Astrocyte of the spinal cord (primary cell): ENCODE measurements around the gene PTPRR.

Experiments
- DNase-seq: peaks from one replicate; pipeline ENCODE4 v3.0.0; 2011; ENCODE audit warnings: low read depth, low spot score
- H3K4me3 ChIP-seq: 2 replicates; pipeline ENCODE4 v1.5.1; 2011; ENCODE audit warnings: low read depth, mild to moderate bottlenecking, low read length, moderate library complexity
- CTCF ChIP-seq: IDR thresholded peaks from 2 replicates; pipeline ENCODE4 v1.5.1; 2012; ENCODE audit warnings: low read depth, mild to moderate bottlenecking, low read length, inconsistent platforms
- in situ Hi-C: cut with HindIII; loops from 2 replicates; pipeline ENCODE4 v1.10.0; 2017; ENCODE audit warnings: low sequenced_read_pairs

The PTPRR gene

GRCh38 chr12:70652451-70652850, 268.1 kb downstream of the PTPRR start:
- no peak overlapping the region for H3K4me3 ChIP-seq
- DNase-seq, result no peak
- in situ Hi-C loops, result no loop called here
- no peak for TF ChIP-seq CTCF

GRCh38 chr12:70648831-70649230, 271.7 kb downstream of the PTPRR start:
- TF ChIP-seq CTCF, result no peak
- in situ Hi-C loops, result no loop called here
- peak; percentile 81 for DNase-seq
- no peak overlapping the region for H3K4me3 ChIP-seq

GRCh38 chr12:70648191-70648590, 272.3 kb downstream of the PTPRR start:
- in situ Hi-C loops, result no loop called here
- TF ChIP-seq CTCF, result no peak
- DNase-seq, result peak; percentile 29
- no peak overlapping the region for H3K4me3 ChIP-seq

- peak; percentile 61 for DNase-seq
- in situ Hi-C loops, result no loop called here
- no peak for TF ChIP-seq CTCF
- H3K4me3 ChIP-seq, result no peak overlapping the region
Measured at GRCh38 chr12:70646850-70647249, 273.7 kb downstream of the PTPRR start.

- H3K4me3 ChIP-seq, result no peak overlapping the region
- peak; percentile 89 for DNase-seq
- TF ChIP-seq CTCF, result no peak
- in situ Hi-C loops, result no loop called here
Measured at GRCh38 chr12:70645494-70646317, 274.8 kb downstream of the PTPRR start.

- no peak for TF ChIP-seq CTCF
- no peak overlapping the region for H3K4me3 ChIP-seq
- in situ Hi-C loops, result no loop called here
- no peak for DNase-seq
Measured at GRCh38 chr12:70644861-70645260, 275.7 kb downstream of the PTPRR start.
